Activated CD4-positive, alpha-beta T cell treated with anti-CD3 and anti-CD28 coated beads, Interleukin-2, amount 50 U/mL, for 24 hours (primary cell): ENCODE data around the gene SSTR3.
"Not testable (repeated sequence)": the region's sequence is repeated elsewhere in the genome, so short reads cannot be mapped to it uniquely, and the experiment has no call there.

Experiments used
- DNase-seq, 2 donors: peaks; one replicate each; pipeline ENCODE4 v3.0.0-alpha.2; 2020; ENCODE audit warnings: low read depth in 1 of 2, low spot score in 1 of 2

SSTR3 gene

DNA sequence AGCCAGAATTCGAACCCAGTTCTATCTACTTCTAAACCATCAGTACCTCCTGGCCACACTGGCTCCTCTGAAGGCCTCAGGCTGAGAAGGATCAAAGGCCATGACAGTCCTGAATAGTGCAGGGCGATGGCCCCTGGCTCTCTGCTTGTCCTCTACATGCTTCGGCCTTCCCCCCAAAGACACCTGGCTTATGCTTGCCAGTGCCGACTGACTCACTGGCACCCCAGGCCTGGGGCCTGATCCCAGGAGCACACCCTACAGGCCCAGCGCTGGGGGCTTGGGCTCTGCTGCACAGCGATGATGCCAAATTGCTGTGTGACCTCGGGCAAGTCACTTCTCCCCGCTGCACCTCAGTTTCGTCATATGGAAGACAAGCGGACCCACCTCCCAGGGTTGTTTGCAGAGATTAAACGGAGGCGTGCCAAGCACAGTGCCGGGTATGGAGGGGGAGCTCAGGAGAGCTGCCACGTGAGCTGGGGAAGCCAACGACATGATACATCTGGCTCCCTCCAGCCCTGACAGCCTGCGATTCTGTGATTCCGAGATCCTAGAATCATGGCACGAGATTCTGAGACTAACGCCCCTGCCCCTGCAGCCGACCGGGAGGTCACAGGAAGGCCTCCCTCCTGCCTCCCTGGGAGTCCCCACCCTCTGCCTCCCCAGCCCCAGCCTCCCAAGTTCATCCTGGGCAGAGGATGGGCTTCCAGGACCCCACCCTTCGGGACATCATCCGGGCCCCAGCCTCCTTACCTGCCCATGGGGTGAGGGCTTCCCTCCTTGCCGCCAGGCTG, 1.0 kb downstream of the SSTR3 start:
- DNase-seq: no peak

DNA sequence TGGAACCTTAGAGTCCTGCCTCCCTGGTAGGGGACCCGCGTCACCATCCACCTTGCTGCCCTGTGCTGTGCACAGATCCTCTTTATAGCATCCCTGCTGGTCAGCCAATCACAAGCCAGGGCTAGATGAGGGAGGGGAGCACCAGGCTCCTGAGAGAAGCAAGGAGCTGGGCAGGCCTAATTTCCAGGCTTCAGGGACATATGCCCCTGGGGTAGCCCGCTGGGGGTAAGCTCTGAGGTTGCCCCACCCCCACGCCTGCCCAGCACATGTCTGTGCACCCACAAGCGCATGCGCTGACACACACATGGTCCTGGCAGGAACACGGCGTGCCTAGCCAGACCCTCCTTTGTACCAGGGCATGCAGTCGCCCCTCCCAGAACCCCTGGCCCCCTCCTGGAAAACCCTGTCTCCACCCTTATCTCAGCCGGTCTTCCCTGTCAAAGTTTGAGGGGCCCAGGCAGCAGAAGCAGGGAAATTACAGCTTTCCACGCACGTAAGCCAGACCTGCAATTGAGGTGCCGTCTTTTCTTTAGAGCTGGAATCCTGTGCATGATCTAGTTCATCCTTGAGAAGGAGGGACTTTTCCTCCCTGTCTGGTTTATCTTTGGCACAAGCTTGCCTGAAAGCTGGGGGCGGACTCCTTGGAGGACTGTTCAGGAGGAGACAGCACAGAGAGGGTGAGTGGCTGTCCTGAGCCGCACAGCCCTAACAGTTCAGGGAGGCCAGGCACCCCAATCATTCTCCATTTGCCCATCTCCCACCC, 2.1 kb downstream of the SSTR3 start:
- DNase-seq: no peak

GRCh38 chr22:37209140-37209845, 3.0 kb downstream of the SSTR3 start:
- no peak for DNase-seq

DNA sequence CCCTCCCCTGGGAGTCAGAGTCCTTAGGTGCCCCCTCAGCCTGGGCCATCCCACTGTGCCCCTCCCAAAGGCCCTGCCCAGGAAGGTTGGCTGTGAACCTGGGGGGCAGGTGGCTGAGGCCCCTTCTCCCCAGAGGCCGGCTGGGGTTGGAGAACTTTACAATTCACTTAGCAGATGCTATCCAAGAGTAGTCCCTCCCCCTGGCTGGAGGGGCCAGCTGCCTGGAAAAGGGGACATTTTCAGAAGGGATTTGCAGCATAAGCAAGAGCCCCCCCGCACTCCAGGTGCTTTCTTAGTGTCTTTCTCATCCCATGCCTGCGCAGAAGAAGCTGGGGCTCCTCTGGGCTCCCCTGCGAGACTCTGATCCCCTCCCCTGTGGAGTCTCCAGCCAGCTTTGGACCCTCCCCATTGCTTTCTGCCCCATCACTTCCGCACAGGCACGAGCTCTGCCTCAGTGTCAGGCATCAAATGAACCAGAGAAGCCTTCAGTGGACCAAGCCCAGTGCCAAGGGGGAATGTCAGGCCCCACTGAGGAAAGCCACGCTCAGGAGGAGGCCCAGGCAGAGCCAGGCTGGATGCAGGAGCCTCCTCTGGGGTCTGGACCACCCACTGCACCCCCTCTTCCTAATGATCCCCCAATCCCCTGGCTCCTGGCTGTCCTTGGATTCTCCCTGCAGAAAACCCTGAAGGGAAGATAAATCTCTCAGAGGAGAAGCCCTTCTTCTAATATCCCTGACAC, 3.7 kb downstream of the SSTR3 start:
- no peak for DNase-seq

DNA sequence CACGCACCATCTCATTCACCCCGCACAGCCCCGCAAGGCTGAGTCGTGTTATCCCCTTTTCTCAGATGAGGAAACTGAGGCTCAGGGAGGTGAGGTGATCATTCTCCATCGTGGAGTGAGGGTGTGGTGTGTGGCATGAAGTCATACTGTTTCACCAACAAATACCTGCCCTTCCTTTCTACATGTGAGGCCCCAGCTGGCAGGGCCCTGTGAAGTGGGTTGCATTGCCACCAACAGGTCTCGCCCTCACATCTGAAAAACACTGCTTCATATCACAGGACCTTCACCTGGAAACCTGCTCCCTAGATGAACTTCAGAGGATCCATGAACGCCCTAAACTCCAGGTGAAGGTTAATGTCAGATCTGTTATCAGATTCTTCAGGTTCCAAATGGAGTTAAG, 4.3 kb downstream of the SSTR3 start:
- no peak for DNase-seq

DNA sequence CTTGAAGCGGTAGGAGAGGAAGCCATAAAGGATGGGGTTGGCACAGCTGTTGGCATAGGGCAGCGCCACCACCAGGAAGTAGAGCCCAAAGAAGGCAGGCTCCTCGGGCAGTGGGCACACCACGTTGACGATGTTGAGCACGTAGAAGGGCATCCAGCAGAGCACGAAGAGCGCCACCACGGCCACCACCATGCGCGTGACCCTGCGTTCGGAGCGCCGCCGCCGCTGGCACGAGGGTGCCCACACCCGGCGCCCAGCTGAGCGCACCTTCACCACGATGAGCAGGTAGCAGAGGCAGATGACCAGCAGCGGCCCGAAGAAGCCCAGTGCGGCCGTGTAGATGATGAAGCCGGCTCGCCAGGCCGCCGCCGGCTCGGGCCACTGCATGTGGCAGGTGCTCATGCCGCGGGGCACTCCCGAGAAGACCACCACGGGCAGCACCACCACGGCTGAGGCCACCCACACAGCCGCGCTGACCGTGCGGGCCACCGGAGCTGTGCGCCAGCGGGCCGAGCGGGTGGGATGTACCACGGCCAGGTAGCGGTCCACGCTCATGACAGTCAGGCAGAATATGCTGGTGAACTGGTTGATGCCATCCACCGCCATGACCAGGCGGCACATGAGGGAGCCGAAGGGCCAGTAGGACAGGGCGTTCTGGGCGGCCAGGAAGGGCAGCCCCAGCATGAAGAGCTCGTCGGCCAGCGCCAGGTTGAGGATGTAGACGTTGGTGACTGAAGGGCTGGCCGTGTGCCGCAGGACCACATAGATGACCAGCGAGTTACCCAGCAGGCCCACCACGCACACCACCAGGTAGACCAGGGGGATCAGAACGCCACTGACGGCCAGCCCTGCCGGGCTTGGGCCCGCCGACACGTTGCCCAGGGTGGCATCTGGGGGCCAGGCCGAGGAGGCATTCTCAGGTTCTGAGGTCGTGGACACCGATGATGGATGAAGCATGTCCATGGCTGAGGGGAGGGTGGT, 5.1 kb downstream of the SSTR3 start:
- no peak for DNase-seq

DNA sequence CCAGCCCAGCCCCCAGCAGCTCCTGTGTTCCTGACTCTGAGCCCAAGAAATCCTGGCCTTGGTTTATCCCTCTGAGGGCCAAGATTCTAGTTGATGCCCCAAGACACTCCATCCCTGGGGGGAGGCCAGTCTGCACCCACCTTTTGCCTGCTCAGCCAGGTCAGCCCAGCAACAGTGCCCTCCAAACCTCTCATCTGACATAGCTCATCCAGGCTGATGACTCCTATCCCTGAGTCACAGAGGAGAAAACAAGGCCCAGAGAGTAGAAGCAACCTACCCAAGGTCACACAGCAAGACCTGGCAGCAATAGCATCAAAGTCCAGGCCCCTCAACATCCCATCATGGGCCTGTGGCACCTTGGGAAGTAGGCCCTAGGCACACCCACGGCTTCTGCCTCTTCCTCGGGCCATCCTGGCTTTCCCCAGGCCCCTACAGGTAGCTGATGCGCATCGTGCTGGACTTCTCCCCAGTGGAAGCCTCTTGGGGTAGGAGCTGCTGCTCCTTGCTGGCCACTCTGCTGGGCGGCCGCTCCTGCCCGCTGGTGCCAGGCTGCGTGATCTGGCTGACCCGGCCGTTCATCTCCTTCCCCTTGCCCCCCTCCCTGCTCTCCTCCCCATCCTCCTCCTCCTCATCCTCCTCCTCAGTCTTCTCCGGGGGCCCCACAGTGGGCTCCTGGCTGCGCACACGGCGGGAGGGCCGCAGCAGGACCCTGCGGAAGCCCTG, 6.0 kb downstream of the SSTR3 start:
- DNase-seq: no peak

GRCh38 chr22:37205046-37205445, 7.2 kb downstream of the SSTR3 start:
- no peak for DNase-seq

GRCh38 chr22:37204045-37204655, 8.1 kb downstream of the SSTR3 start:
- DNase-seq: no peak

GRCh38 chr22:37203354-37204044, 8.8 kb downstream of the SSTR3 start:
- no peak for DNase-seq

- no peak for DNase-seq
Observed at GRCh38 chr22:37202716-37203115, 9.6 kb downstream of the SSTR3 start.

GRCh38 chr22:37202001-37202555, 10.2 kb downstream of the SSTR3 start:
- DNase-seq: no peak

DNA sequence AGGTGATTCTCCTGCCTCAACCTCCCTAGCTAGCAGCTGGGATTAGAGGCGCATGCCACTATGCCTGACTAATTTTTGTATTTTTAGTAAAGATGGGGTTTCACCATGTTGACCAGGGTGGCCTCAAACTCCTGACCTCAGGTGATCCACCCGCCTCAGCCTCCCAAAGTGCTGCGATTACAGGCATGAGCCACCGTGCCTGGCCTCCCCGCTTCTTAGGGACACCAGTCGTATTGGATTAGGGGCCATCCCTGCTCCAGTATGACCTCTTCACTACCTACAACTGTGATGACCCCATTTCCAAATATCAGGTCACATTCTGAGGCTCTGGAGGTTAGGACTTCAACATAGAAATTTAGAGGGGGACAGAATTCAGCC, 10.8 kb downstream of the SSTR3 start:
- DNase-seq: not testable (repeated sequence)

DNA sequence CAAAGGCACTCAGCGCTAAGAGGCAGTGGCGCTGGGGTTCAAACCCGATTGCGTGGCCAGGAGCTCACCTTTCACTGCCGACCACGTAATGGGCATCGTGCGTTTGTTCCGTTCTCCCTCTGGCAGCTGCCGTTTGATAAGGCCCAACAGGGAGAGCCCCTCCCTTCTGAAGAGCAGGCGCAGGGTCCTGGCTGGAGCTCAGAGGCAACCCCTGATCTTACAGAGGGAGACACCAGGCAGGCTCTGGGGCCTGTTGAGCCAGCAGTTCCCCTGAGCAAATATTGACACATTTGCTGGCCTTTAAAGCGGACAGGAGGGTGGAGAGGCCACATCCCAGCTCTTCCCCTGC, 12.5 kb downstream of the SSTR3 start:
- no peak for DNase-seq

GRCh38 chr22:37199103-37199759, 13.0 kb downstream of the SSTR3 start:
- DNase-seq: peak; percentile 98 to 99

DNA sequence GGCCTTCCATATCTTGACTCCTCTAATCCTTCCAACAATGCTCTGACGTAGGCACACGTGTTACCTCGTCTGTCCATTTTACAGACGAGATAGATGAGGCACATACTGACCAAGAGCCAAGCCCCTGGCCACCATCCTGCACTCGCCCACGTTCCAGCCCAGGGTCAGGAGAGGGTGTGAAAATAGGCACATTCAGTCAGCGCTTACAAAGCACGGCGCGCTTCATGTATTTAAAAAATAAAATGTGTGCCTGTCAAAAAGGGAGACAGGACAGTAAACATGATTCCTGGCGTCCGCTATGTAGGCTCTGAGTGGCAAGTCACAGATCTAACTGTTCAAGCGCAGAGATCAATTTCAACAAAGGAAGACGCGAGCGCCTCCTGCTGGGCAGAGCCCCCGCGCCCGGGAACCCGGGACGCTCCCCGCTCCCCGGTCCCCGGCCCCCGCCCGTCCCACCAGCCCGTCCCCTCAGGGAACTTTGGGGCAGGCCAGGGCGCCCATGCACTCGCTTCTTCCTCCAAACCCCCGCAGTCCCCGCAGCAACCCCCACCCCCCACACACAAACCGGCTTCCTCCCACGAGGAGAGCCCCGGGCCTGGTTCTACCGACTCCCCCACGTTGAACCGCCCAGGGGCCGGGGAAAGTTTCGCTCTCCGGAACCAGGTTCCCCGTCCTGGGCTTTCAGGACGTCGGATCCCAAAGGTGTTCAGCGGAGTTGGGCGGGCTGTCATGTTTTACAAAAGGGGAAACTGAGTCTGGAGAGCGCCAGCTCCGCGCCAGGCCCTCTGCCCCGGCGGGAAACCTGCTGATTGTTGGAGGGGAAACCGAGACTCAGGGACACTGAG, 13.8 kb downstream of the SSTR3 start:
- DNase-seq: peak; percentile 87 to 91
